GM19467 (cell line): Measurements from ENCODE around the gene ZNF296.

ENCODE experiments used
- ATAC-seq: cut with Tn5 transposase; IDR thresholded peaks from one replicate; pipeline ENCODE4 v1.9.1; 2021; ENCODE audit warnings: mild to moderate bottlenecking, moderate library complexity; ENCODE audit not compliant: unreplicated experiment

The ZNF296 gene

DNA sequence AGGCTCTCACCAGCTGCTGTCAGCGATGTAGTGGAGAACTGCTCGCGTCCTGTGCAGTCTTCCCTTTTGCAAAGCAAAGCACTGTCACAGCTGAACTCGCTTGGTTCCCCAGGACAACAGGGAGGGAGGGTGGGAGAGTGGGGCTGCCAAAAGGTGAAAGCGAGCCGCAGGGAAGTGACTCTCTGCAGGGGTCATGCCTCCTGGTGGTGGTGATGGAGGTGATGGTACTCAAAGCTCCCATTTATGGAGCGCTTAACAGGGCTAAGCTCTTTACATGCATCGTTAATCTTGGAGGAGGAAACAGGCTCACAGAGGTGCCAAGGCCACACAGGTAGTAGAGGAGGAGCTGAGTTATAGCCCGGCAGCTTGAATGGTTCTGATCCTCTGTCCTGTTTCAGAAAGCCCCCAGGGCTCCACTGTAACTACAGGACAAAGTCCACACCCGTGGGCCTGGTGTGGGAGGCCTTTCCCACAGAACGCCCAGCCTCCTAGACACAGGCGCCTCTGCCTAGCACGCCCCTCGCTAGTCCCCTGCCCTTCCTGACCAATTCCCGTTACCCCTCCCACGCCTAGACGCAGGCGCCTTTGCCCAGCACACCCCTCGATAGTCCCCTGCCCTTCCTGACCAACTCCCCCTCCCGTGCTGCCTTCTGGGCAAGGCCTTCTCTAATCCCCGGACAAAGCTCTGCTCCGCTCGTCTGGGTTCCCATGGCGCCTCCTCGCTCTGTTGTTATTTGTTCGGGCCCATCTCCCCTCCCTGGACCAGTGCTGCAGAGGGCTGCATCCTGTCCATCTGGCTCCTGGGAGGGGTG, 27.4 kb upstream of the ZNF296 start:
- ATAC-seq: no peak

DNA sequence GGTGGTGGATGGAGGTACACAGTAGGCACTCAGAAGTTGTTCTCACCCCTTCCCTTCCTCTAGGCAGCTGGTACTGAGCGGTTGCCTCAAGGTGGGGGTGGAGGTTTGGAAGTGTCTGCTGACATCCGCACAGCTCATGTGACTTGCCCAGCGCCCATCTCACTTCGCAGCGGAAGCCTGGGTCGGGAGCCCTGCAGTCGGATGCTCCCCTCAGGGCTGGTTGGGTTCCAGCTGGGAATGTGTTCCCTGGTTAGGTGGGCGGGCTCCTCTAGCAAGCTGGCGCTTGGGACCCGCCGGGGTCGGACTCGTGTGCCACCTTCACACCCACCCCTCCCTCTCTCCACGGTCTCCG, 26.9 kb upstream of the ZNF296 start:
- no peak for ATAC-seq

DNA sequence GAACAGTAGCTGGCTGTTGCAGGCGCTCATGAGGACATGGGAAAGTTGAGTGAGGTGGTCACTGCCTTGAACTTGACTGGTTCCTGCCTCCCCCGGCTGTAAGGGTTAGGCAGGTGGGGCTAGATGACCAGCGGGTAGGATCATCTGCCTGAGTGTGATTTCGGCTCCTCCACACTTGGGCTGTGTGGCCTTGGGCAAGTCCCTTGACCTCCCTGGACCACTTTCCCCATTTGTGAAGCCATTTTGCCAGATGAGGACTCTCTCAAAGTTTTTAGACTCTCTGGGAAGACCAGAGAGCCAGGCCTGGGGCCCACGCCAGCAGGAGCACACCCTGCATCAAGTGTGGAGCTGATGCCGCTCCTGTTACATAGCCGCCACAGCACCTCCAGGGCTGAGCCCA, 26.2 kb upstream of the ZNF296 start:
- ATAC-seq: no peak

DNA sequence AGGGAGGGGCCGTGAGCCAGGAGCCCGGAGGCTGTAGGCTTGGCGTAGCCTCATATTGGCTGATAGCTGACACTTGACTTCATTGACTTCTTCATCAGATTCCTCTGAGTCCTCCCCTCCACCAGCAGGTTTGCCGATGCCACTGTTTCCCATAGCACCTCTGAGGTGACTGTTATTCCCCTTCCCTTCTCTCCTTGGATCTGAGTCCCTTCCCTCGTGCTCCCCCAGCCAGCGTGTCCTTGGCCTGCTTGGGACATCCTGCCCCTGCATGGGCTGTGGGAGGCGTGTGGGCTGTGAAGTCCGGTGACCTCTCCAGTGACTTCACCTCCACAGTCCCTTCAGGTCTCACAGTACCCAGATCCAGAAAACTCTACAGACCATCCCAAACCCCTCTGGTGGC, 25.5 kb upstream of the ZNF296 start:
- ATAC-seq: no peak

- ATAC-seq: no peak
Measured at GRCh38 chr19:45100846-45101252, 24.6 kb upstream of the ZNF296 start.

- ATAC-seq: no peak
Measured at GRCh38 chr19:45100201-45100600, 23.9 kb upstream of the ZNF296 start.

GRCh38 chr19:45099467-45100191, 23.4 kb upstream of the ZNF296 start:
- ATAC-seq: no peak

GRCh38 chr19:45098521-45099466, 22.5 kb upstream of the ZNF296 start:
- ATAC-seq: no peak

DNA sequence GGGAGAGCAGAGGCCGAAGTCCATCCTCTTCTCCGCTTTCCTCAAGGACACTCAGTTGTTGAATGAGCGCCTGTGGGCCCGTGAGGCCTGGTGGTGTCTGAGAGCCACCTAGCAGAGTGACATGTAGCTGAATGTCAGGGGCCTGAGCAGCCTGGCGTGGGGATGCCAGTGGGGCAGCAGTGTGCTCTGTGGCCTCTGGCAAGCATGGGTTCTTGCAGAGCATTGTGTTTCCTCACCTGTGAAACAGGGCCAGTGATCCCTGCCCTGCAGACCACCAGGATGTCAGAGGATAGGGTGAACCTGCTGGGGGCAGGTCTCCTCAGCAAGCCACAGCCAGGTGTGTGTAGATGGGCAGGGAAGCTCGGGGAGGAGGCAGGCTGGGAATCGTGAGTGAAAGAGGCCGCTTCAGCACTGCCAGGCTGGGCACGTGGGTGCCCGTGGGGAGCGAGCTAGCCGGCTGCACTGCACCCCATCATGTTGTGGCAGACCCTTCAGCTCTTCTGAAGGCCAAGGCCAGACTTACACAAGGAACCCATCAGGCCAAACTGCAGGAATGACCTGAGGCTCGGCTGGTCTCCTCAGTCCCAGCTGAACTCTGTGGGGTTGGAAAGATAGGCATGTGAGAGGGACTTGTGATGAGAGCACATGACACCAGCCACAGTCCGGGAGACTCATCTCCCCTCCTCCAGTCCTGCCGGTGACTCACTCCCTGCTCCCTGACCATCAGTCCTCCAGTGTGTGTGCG, 21.7 kb upstream of the ZNF296 start:
- ATAC-seq: no peak

DNA sequence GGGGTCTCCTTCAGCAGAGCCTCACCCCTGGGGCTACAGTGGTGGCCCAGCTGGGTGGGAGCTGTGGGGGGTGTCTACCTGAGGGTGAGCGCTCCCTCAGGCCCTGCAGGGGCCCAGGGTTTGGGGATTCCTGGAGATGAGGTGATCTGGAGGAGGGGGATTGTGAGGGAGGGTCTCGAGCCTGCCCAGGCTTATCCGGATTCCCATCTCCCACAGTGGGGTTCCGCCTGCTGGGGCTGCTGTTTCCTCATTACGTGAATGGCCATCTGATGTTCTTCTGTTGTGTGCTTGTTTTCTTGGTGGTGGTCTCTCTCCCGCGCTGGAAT, 21.1 kb upstream of the ZNF296 start:
- no peak for ATAC-seq

- no peak for ATAC-seq
Measured at GRCh38 chr19:45096700-45097099, 20.4 kb upstream of the ZNF296 start.

DNA sequence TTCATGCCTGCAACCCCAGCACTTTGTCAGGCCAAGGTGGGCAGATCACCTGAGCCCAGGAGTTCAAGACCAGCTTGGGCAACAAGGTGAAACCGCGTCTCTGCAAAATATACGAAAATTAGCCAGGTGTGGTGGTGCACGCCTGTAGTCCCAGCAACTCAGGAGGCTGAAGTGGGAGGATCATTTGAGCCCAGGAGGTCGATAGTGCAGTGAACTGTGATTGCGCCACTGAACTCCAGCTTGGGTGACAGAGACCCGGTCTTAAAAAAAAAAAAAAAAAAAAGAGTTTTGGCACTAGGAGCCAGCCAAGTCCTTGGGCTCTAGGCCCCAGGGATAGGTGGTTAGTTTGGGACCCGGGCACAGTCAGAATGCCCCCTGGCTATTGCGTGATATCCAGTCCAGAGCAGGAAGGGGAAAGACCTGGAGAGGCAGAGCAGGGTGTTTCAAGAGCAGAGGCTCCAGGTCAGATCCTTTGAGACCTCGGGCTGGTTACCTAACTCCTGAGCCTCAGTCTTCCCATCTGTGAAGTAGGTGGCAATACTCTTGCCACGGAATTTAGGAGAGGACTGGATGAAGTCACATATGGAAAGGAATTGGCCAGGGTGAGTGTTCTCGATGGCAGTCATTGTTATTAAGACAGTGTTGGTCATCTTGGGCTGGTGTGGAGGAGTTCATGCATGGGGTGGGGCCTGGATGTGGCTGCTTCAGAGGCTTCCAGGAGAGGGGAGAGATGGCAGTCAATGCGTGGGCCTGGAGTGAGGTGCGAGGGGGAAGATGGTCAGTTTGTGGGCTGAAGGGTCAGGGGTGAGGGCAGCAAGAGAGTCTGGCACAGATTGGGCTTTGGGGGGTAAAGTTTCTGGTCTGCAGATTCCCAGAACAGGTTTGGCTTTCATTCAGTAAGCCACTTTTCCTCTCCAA, 19.5 kb upstream of the ZNF296 start:
- ATAC-seq: no peak

- no peak for ATAC-seq
Measured at GRCh38 chr19:45094707-45095106, 18.4 kb upstream of the ZNF296 start.

GRCh38 chr19:45094137-45094536, 17.9 kb upstream of the ZNF296 start:
- no peak for ATAC-seq

DNA sequence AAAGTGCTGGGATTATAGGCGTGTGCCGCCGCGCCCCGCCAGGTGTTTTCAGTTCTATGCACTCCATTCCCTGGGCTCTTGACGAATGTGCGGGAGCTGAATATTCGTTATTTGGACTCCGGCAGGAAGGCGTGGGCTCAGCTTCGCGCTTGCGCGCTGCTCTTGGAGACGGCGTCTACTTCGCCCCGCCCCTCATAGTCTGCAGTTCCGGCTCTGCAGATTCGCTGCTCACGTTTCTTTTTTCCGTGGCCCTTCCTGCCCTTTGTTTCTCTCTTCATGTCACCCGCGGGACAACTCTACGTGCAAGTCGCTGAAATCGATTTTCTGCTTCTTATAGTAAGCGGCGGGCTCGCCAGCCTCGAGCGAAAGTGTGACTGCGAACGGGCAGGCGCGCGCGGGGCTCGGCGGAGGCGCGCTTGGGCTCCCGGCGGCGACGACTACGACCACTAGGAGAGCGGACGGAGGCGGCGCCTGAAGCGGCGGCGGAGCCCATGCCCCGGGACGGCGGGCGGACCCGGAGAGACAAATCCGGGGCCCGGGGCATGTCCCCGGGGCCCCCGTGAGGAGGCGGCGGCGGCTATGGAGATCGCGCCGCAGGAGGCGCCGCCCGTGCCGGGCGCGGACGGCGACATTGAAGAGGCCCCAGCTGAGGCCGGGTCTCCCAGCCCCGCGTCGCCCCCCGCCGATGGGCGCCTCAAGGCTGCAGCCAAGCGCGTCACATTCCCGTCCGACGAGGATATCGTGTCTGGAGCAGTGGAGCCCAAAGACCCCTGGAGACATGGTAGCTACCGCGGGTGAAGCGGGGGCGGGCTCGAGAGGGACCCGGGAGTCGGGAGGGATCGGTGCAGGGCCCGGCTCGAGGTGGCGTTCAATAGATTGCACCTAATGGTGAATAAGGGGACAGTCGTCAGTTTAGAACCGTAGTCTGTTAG, 16.7 kb upstream of the ZNF296 start, which contains the start of gene PPP1R37:
PPP1R37 (plus strand) TSS at position 433 of the 932 bp plus-strand sequence; CDS start at position 580, 147 bp downstream.
- ATAC-seq: peak; percentile 55

DNA sequence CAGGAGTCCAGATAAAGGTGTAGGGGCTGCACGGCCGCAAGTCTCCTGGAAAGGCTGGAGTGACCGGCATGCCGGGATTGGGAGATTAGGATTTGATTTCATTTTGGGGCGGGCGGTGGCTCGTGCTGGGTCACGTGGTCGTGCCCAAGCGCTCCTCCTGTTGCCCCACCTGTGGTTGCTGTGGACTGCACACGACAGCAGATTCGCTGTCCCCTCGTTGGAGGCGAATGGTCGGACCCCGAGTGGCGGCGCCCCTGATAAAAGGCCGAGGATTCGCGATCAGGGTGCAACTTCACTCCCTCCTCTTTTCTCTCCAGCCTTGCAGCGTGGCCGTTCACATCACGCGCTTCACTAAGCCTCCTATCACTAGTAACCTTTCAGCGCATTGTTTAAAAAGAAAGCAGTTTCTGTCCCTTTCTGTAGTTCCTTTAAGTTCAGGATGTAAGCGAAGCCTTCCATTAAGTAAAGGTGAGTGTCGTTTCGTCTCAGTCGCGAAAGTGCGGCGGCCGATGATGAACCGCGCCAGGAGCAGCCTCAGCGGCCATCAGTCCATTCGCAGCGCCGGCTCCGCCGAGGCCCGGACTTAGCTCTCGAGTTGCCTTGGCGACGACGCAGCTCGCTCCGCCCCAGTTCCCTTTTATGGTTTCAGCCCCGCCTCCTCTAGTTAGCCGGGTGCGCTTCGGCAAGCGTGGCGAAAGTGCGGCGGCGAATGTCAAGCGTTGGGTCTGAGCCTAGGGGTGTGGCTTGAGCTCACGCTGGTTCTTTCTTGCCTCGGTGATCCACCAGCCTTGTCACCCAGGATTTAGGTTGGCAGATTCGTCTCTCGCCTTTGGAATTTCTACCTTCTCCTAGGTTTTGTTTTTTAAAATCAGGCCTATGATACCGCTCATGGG, 15.0 kb upstream of the ZNF296 start:
- ATAC-seq: peak; percentile 51

DNA sequence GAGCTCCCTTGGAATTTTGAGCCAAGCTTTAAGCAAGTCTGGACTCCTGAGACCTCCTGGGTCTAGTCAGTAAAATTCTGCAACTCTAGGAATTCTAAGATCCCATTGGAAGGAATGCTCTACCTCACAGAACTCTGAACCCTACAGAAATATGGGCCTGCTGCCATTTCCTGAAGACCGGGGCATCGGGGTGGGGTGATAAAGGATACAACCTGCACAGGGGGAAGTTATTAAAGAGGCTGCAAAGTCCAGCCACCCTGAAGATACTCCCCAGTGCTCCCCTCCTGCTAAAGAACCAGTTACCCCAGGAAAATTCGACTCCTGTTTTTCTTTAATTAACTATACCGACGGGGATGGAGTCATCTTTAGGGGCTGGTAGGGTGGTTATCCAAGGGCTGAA, 14.3 kb upstream of the ZNF296 start:
- no peak for ATAC-seq

- no peak for ATAC-seq
Measured at GRCh38 chr19:45090034-45090433, 13.8 kb upstream of the ZNF296 start.
